Naive thymus-derived CD4-positive, alpha-beta T cell (primary cell): Measurements from ENCODE around the gene MAL. TPM values are rescaled to one million over a fixed set of nuclear protein-coding genes. Genes with fewer than 3 reads are reported as not detected.

Experiments used
- polyA plus RNA-seq, 2 donors: library from polyadenylated mRNA; unstranded; fragments of 300-500 nt; fragmentation: Illumina TruSeq; gene quantifications; one replicate each; pipeline ENCODE4 v1.2.3, GENCODE V29; 2021
- total RNA-seq, 6 experiments: library from RNA in 5 of 6; stranded (reverse) in 5 of 6; gene quantifications; 1 replicate in 5 of 6; 2 replicates in 1 of 6; pipeline ENCODE4 v1.2.3 and lab custom pipeline; 2021 to 2026

Gene MAL
- total and polyA plus RNA-seq, 7 experiments from 2014 or later, result 124 to 575 (median 176) TPM

Other genes starting within 250 kb of the MAL start
- under 1 TPM in 1 of 5 experiments, not detected in 4; 0.19 TPM for gene TEKT4, start 154.3 kb upstream of the MAL start, total RNA-seq
- not detected for gene TEKT4, start 154.3 kb upstream of the MAL start, polyA plus RNA-seq
- gene MRPS5, start 96.1 kb downstream of the MAL start, total RNA-seq, result 10 to 100 TPM; 26.3 to 72.9 (median 60.5) TPM
- gene MRPS5, start 96.1 kb downstream of the MAL start, polyA plus RNA-seq, result 10 to 100 TPM; 38.6 to 41.5 TPM
- gene ZNF514, start 134.1 kb downstream of the MAL start, total RNA-seq, result 10 to 100 TPM; 10.6 to 39.9 (median 16.6) TPM
- 10 to 100 TPM in 1 of 2 donors, 1 to 10 TPM in 1; 6.6 to 11.2 TPM for gene ZNF514, start 134.1 kb downstream of the MAL start, polyA plus RNA-seq
- 10 to 100 TPM in 1 of 5 experiments, 1 to 10 TPM in 4; 1.5 to 10.2 (median 3.4) TPM for gene ZNF2, start 140.1 kb downstream of the MAL start, total RNA-seq
- 1 to 10 TPM; 3.1 to 6.1 TPM for gene ZNF2, start 140.1 kb downstream of the MAL start, polyA plus RNA-seq
- gene ZNF892, start 181.8 kb downstream of the MAL start, total RNA-seq, result 1 to 10 TPM; 1.7 to 6.4 (median 4.3) TPM
- gene ZNF892, start 181.8 kb downstream of the MAL start, polyA plus RNA-seq, result 1 to 10 TPM in 1 of 2 donors, under 1 TPM in 1; 0.69 to 1.2 TPM
- 1 to 10 TPM in 1 of 5 experiments, under 1 TPM in 4; 0.24 to 1.2 (median 0.57) TPM for gene PROM2, start 248.7 kb downstream of the MAL start, total RNA-seq
- not detected for gene PROM2, start 248.7 kb downstream of the MAL start, polyA plus RNA-seq